K562 (cell line): ENCODE measurements around the gene USP2. TPM values are rescaled to one million over a fixed set of nuclear protein-coding genes. Genes with fewer than 3 reads are reported as not detected.

Experiments
- CBX5 ChIP-seq: IDR thresholded peaks from 2 replicates; pipeline ENCODE4 v1.6.1; 2014; ENCODE audit warnings: low read depth, borderline replicate concordance
- COPS2 ChIP-seq: fragments of 450-650 bp; conservative IDR thresholded peaks from 2 replicates; pipeline ENCODE4 v1.6.1; 2016; ENCODE audit warnings: mild to moderate bottlenecking, moderate library complexity
- MAFK ChIP-seq: IDR thresholded peaks from 2 replicates; pipeline ENCODE4 v1.6.1; 2011; ENCODE audit warnings: low read length, improper control_type of control experiment
- MED1 ChIP-seq: sonication (generic); formaldehyde crosslinking; IDR thresholded peaks from 2 replicates; pipeline ENCODE4 v1.8.1; 2023; ENCODE audit warnings: missing genetic modification reagents, borderline replicate concordance
- MEF2A ChIP-seq: IDR thresholded peaks from 2 replicates; pipeline ENCODE4 v1.6.1; 2011; ENCODE audit warnings: low read depth, mild to moderate bottlenecking, low read length, moderate library complexity; ENCODE audit not compliant: control insufficient read depth
- MGA ChIP-seq: fragments of 450-650 bp; IDR thresholded peaks from 2 replicates; pipeline ENCODE4 v1.6.1; 2016; ENCODE audit warnings: mild to moderate bottlenecking, moderate library complexity
- NFIX ChIP-seq: fragments of 250-450 bp; sonication (Bioruptor Pico); IDR thresholded peaks from 2 replicates; pipeline ENCODE4 v1.4.0; 2020; ENCODE audit warnings: low read depth, mild to moderate bottlenecking, moderate library complexity
- PYGO2 ChIP-seq: fragments of 450-650 bp; IDR thresholded peaks from 2 replicates; pipeline ENCODE4 v1.6.1; 2016; ENCODE audit warnings: mild to moderate bottlenecking, missing genetic modification characterization, moderate library complexity, missing compliant biosample characterization
- THAP12 ChIP-seq: fragments of 250-450 bp; sonication (Bioruptor Pico); IDR thresholded peaks from 2 replicates; pipeline ENCODE4 v1.9.0; 2021; ENCODE audit warnings: mild to moderate bottlenecking, inconsistent platforms
- ZNF316 ChIP-seq: fragments of 450-650 bp; IDR thresholded peaks from 2 replicates; pipeline ENCODE4 v1.6.1; 2016
- ZNF639 ChIP-seq, 2 experiments: fragments of 200-800 bp in 1 of 2; sonication (Bioruptor generic) in 1 of 2; sonication (generic) in 1 of 2; formaldehyde crosslinking in 1 of 2; IDR thresholded peaks in 1 of 2; conservative IDR thresholded peaks in 1 of 2; 2 replicates each; pipeline versions ENCODE4 v1.5.0 to v1.6.1; 2016 to 2020; ENCODE audit warnings: missing compliant biosample characterization in 1 of 2, missing genetic modification characterization in 1 of 2, missing genetic modification reagents in 1 of 2
- polyA plus RNA-seq, 8 experiments: library from polyadenylated mRNA; depleted of rRNA in 4 of 8; stranded (reverse) in 5 of 8; unstranded in 3 of 8; fragments of >200 nt; fragmentation: Nextera tagmentation in 2 of 8; fragmentation: Illumina TruSeq in 1 of 8; extraction: Ambion mirVana in 2 of 8; extraction: Trizol in 1 of 8; gene quantifications; 2 replicates each; pipeline versions ENCODE4 v1.2.1 to v1.2.3, GENCODE V29; 2011 to 2014; ENCODE audit warnings: inconsistent platforms in 1 of 8, missing spikeins in 1 of 8
- total RNA-seq, 7 experiments: library from RNA; depleted of rRNA in 6 of 7; stranded (reverse); fragments of >200 nt in 6 of 7; fragmentation: Illumina TruSeq in 2 of 7; extraction: Trizol in 2 of 7; gene quantifications; 2 replicates each; pipeline versions ENCODE4 v1.2.1 to v1.2.3, GENCODE V29; 2011 to 2021; ENCODE audit warnings: low replicate concordance in 1 of 7

The USP2 gene
- total and polyA plus RNA-seq, 9 of the 15 experiments (the other 6 are each of a cell fraction or from before 2014, with no cell fraction given) = 2.8 to 16.9 (median 3.9) TPM

- TF ChIP-seq ZNF639 (CRISPR knock-in tag; conservative IDR thresholded peaks at IDR 0.05 in 1 of 2, IDR thresholded peaks at IDR 0.05 in 1 of 2) (0 out of 4 replicates have a peak, but pooled peaks of 1 of the 2 experiments have one; percentile 27), PYGO2 (tag) (no peak; the same call in 1 of the 2 replicates), MAFK (no peak), MEF2A (no peak), MGA (no peak), THAP12 (CRISPR knock-in tag) (no peak), MED1 (CRISPR knock-in tag) (no peak), ZNF316 (no peak), CBX5 (no peak), COPS2 (no peak), NFIX (CRISPR knock-in tag) (no peak)
These were observed 63.0 kb downstream of the USP2 start (continued) for GRCh38 chr11:119318240-119319135.
